Measurements from ENCODE around the gene ZNF83. TPM values are rescaled to one million over a fixed set of nuclear protein-coding genes. Genes with fewer than 3 reads are reported as not detected.

The ZNF83 gene
- total and polyA plus RNA-seq, 2 of the 4 experiments (the other 2 are of a cell fraction), result 32.9 to 36.9 TPM

GRCh38 chr19:52584736-52585440 lies 53.3 kb downstream of the ZNF83 start:
- intact Hi-C loops (cut with micrococcal nuclease), result no loop called here
- H3K4me3 ChIP-seq (ENCODE audit: insufficient read depth, low read depth, low read length), result no peak overlapping the region

More at GRCh38 chr19:52584736-52585440, 53.3 kb downstream of the ZNF83 start:
- no peak overlapping the region for H2AK5ac ChIP-seq (ENCODE audit: low read depth, low read length)
- ATAC-seq (ENCODE audit: low read depth) (no peak), DNase-seq (no peak)
- H2BK120ac ChIP-seq (ENCODE audit: low read depth, low read length), result no peak overlapping the region
- 43% methylated on average over 22 of the region's 39 CpGs; no CpG with 5 or more reads in 1 of the 2 experiments for WGBS, 2 experiments (ENCODE audit: extremely low coverage in 2 of 2, insufficient read length in 1 of 2)
- ChIA-PET CTCF (no interaction called here), POLR2A (ENCODE audit: unreplicated experiment) (no interaction called here)
- H2AK9ac ChIP-seq (replicated peaks; ENCODE audit: low read depth, low read length, poor library complexity), result no peak overlapping the region
- H4K5ac ChIP-seq (ENCODE audit: low read depth, low read length), result no peak overlapping the region
- TF ChIP-seq ELK1 (IDR thresholded peaks at IDR 0.05; ENCODE audit: borderline replicate concordance, low read depth, low read length), result no peak
- no peak for TF ChIP-seq CHD1 (IDR thresholded peaks at IDR 0.05; ENCODE audit: low read depth, low read length)
- TF ChIP-seq USF2 (IDR thresholded peaks at IDR 0.05; ENCODE audit: low read depth, low read length), result no peak
- TF ChIP-seq, protein P1, sequence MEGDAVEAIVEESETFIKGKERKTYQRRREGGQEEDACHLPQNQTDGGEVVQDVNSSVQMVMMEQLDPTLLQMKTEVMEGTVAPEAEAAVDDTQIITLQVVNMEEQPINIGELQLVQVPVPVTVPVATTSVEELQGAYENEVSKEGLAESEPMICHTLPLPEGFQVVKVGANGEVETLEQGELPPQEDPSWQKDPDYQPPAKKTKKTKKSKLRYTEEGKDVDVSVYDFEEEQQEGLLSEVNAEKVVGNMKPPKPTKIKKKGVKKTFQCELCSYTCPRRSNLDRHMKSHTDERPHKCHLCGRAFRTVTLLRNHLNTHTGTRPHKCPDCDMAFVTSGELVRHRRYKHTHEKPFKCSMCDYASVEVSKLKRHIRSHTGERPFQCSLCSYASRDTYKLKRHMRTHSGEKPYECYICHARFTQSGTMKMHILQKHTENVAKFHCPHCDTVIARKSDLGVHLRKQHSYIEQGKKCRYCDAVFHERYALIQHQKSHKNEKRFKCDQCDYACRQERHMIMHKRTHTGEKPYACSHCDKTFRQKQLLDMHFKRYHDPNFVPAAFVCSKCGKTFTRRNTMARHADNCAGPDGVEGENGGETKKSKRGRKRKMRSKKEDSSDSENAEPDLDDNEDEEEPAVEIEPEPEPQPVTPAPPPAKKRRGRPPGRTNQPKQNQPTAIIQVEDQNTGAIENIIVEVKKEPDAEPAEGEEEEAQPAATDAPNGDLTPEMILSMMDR (conservative IDR thresholded peaks at IDR 0.05; ENCODE audit: low read depth, low read length), result no peak
- TF ChIP-seq RCOR1 (IDR thresholded peaks at IDR 0.05; ENCODE audit: insufficient replicate concordance, low read length), result no peak
- TF ChIP-seq RFX5 (IDR thresholded peaks at IDR 0.05; ENCODE audit: low read depth, low read length), result no peak
- no peak for TF ChIP-seq MXI1 (IDR thresholded peaks at IDR 0.05; ENCODE audit: borderline replicate concordance, low read depth, low read length)
- TF ChIP-seq CEBPB (IDR thresholded peaks at IDR 0.05; ENCODE audit: low read depth, low read length), result no peak
- TF ChIP-seq NFE2L2 (IDR thresholded peaks at IDR 0.05; ENCODE audit: low read depth, low read length), result no peak
- no peak for TF ChIP-seq SMC3 (IDR thresholded peaks at IDR 0.05; ENCODE audit: low read depth, low read length)
- TF ChIP-seq RAD21 (IDR thresholded peaks at IDR 0.05; ENCODE audit: low read length), result no peak
- TF ChIP-seq MAFK (IDR thresholded peaks at IDR 0.05; ENCODE audit: low read depth, low read length), result no peak
- H3K9me1 ChIP-seq (ENCODE audit: insufficient read depth, low read length), result no peaks in the 10 kb centered on the region
- H3K4me2 ChIP-seq (ENCODE audit: low read depth, low read length), result no peak overlapping the region
- peaks cover 2 to 7% of the 10 kb centered on the region in 2 experiments; a peak in 3 of 4 replicates for H3K79me1 ChIP-seq (ENCODE audit: low read depth in 1 of 2, low read length in 2 of 2)
- no peak overlapping the region for H4K8ac ChIP-seq (ENCODE audit: low read depth in 2 of 2, low read length in 2 of 2)
- no peak overlapping the region for H2BK5ac ChIP-seq (ENCODE audit: low read depth, low read length, poor library complexity, severe bottlenecking)
- H3K4me1 ChIP-seq (ENCODE audit: control insufficient read depth, insufficient read depth, low read length), result no peaks in the 10 kb centered on the region
- H3K27me3 ChIP-seq (ENCODE audit: control insufficient read depth, insufficient read depth, low read length), result no peaks in the 10 kb centered on the region
- BruUV-seq (replicated peaks), result no TSS peak
- H4K20me1 ChIP-seq (ENCODE audit: insufficient read depth, low read length), result no peaks in the 10 kb centered on the region; the same call in 1 of the 2 replicates
- no peak overlapping the region for H3K27ac ChIP-seq (ENCODE audit: insufficient read depth, low read length)
- dilution Hi-C loops (cut with HindIII; ENCODE audit: low sequenced_read_pairs, unreplicated experiment), result no loop called here
- no peak overlapping the region for H2BK20ac ChIP-seq (ENCODE audit: low read depth, low read length)
- H3K4ac ChIP-seq (ENCODE audit: low read depth, low read length), result no peak overlapping the region
- no peak overlapping the region for H3K14ac ChIP-seq (replicated peaks; ENCODE audit: low read depth, low read length)
- no peak overlapping the region for H3K9ac ChIP-seq (ENCODE audit: low read depth, low read length)
- in situ Hi-C loops (cut with MboI; ENCODE audit: low sequenced_read_pairs), result no loop called here
- no peak overlapping the region for H2AFZ ChIP-seq (replicated peaks; ENCODE audit: low read length, poor library complexity)
- H2BK15ac ChIP-seq (ENCODE audit: low read depth, low read length), result no peak overlapping the region
- no peak overlapping the region for H4K91ac ChIP-seq (ENCODE audit: insufficient read depth, low read depth, low read length)
- H3K36me3 ChIP-seq (ENCODE audit: control insufficient read depth, insufficient read depth, low read length), result peaks cover 38% of the 10 kb centered on the region
- H3K23ac ChIP-seq (ENCODE audit: low read depth, low read length), result no peak overlapping the region
- H3K9me3 ChIP-seq (ENCODE audit: control insufficient read depth, insufficient read depth, low read length), result peaks cover 21% of the 10 kb centered on the region
- H3K18ac ChIP-seq (ENCODE audit: low read depth, low read length), result no peak overlapping the region
- no peak overlapping the region for H3K56ac ChIP-seq (ENCODE audit: extremely low read depth, insufficient read depth, low read length)
